GM20431 (cell line): Measurements from ENCODE around the gene CCDC172.
"Not testable (repeated sequence)": the region's sequence is repeated elsewhere in the genome, so short reads cannot be mapped to it uniquely, and the experiment has no call there.

Experiments
- in situ Hi-C: fragments of 300-500 bp; cut with MseI, MboI; formaldehyde crosslinking; loops from one replicate; pipeline ENCODE4 v1.15.0; 2020; ENCODE audit warnings: low sequenced_read_pairs; ENCODE audit not compliant: unreplicated experiment

CCDC172 gene

DNA sequence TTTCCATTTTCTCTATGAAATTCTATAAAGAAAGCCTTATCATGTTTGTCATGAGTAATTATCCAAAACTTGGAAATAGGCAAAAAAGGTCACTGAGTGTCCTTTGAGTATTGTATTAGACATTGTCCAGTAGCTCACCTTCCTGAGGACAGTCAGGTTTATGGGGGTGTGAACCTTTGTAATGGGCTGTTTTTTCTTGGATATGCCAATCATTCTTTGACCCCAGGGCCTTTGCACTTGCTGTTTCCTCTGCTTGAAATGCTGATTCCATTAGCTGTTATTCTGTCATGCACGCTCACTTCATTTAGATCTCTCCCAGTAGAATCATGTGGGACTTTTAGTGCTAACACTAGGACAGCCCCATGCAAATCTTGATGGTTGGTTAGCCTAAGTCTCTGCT is 4.9 kb downstream of the CCDC172 start:
- in situ Hi-C loops = no loop called here

GRCh38 chr10:116331815-116332214 is 7.6 kb downstream of the CCDC172 start:
- in situ Hi-C loops = no loop called here

DNA sequence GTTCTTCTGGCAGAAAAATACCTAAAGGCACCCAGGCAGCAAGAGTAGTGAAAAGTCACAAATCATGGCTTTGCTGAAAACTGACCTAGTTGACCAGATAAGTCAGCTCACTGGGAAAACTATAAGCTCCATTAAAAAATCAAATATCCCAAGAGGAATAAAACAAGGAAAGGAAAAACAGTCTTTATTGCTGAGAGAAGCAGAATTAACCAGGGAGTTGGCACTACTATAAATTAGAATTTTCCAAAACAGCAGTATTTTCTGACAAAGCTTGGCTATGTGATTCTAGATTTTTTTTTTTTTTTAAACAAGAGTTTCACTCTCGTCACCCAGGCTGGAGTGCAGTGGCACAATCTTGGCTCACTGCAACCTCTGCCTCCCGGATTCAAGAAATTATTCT is 12.6 kb downstream of the CCDC172 start:
- in situ Hi-C loops = no loop called here

DNA sequence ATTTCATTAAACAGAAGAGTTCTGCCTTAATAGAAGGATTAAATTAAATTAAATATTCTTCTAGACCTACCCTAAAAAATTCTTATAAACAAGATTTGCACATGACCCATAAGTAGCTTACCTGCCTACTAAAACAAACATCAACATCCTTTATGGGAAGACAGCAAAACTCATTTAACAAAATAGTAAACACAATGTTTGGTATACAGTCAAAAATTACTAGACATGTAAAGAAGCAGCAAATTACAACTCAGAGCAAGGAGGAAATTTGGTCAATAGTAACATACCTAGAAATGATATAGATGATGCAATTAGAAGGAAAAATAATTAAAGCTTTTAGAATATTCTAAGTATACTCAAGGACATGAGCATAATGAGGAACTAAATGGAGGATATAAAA is 27.9 kb downstream of the CCDC172 start:
- in situ Hi-C loops = no loop called here

GRCh38 chr10:116353817-116354216 is 29.6 kb downstream of the CCDC172 start:
- in situ Hi-C loops = no loop called here

DNA sequence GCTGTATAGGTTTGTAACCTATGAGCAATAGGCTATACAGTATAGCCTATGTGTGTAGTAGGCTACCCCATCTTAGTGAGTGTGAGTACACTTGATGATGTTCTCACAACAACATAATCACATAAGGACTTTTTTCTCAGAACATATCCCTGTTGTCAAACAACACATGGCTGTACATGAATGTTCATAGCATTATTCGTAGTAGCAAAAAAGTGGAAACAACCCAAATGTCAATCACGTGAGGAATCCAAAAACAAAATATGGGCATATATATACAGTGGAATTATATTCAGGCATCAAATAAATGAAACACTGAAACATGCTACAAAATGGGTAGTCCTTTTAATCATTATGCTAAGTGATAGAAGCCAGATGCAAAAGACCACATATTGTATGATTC is 31.1 kb downstream of the CCDC172 start:
- in situ Hi-C loops = no loop called here

DNA sequence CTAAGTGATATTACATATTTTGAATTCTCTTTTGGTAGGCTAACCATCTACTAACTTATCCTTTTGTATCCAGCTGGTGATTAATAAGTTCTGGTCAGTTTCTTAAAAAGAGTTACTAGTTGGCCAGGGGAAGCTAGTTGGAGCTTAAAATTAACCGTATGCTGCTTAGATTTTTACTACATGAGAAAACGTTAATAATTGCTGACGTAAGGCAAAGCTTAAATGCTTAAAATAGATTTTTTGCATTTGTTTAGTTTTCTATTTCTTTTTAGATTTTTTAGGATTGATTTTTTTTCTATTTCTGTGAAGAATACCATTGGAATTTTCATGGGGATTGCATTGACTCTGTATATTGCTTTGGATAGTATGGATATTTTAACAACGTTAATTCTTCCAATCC is 32.6 kb downstream of the CCDC172 start:
- in situ Hi-C loops = no loop called here

DNA sequence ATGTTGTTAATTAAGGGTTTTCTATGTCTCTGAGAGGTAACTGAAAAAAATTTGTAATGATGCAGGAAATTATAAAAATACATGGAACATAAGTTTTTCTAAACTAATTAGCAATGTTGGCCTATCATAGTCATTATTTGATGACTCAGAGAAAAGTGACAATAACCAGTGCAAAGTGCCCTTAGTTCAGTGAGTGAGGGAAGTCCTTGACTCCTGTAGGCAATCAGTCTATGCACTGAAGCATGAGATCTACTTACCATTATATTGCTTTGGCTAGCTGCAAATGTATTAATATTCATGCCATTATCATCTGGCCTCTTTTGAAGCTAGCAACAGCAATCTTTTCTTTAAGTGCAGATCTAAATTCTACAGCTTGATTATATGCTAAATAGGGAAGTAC is 40.6 kb downstream of the CCDC172 start:
- in situ Hi-C loops = no loop called here

DNA sequence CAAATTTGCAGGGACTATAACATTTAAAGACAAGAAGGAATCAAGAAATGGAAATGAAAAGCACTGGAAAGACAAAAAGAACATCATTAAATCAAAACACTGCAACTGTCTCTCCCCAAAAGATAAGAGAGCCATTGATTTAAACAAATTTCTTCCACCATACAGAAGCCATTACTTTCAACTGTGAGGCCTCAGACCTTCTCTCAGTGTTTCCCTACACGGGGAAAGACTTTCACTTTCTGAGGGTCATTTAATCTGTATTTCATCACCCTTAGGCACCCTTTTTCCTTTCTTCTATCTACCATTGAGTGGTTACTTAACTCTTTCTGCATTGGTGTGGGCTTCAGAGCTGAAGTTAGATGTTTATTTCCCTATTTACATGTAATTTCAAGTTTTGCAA is 47.5 kb downstream of the CCDC172 start:
- in situ Hi-C loops = no loop called here

DNA sequence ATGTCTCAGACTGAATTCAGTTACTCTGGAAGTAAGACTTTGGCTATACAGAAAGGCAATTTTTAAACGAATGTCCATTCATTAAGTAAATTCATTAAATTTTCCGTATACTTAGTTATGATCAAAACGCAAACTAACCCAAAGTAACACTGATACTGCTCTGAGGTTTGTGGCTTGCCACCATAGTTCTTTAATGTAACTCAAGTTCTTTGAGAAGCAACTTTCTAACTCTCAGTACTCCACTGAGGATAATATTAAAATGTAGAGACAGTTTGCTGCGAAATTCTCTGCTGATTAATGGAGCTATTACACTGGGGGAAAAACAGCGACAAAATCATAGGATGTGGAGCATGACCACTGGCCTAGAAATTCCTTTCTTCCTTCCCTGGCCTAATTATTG is 58.0 kb downstream of the CCDC172 start:
- in situ Hi-C loops = no loop called here

- in situ Hi-C loops = no loop called here
Measured at GRCh38 chr10:116385311-116385710, 61.1 kb downstream of the CCDC172 start.

DNA sequence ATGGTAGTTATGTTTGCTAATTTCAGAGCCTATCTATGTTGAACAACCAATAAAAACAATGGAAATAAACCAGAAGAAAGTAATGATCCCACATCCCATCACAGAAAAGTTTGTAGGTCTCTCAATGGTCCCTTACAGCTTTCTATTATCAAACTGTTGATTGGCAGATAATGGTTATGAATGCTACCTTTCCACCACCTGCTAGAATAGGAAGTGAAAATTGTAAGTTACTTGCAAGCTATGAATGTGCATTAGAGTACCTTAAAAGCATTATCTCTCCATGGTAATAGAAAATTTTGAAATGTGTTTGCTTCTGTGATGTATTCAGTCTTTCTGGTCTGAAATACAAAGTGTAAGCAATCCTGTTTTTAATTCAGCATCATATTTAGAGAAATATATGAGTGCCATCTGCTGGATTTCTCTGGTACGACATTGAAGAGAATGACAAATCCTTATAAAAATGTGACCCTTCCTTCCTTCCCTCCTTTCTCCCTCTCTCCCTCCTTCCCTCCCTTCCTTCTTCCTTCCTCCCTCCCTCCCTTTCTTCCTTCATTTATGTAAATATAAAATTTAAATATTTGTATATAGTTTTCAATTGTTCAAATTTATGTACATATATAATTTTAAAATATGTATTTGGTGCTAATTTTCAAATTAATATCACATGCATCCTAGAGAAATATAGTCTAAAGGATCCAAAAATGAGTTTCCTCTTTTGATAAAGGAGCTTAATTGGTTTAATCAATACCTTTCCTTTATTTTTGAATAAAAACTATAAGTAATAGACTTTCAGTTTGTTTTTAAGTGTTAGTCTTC is 62.0 kb downstream of the CCDC172 start:
- in situ Hi-C loops = no loop called here

DNA sequence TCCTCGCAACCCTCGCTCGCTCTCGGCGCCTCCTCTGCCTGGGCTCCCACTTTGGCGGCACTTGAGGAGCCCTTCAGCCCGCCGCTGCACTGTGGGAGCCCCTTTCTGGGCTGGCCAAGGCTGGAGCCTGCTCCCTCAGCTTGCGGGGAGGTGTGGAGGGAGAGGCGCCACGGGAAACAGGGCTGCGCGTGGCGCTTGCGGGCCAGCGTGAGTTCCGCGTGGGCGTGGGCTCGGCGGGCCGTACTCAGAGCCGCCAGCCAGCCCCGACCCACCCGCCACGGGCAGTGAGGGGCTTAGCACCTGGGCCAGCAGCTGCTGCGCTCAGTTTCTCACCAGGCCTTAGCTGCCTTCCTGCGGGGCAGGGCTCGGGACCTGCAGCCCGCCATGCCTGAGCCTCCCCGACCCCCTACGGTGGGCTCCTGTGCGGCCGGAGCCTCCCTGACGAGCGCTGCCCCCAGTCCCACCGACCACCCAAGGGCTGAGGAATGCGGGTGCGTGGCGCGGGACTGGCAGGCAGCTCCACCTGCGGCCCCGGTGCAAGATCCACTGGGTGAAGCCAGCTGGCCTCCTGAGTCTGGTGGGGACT is 69.1 kb downstream of the CCDC172 start:
- in situ Hi-C loops = not testable (repeated sequence)

DNA sequence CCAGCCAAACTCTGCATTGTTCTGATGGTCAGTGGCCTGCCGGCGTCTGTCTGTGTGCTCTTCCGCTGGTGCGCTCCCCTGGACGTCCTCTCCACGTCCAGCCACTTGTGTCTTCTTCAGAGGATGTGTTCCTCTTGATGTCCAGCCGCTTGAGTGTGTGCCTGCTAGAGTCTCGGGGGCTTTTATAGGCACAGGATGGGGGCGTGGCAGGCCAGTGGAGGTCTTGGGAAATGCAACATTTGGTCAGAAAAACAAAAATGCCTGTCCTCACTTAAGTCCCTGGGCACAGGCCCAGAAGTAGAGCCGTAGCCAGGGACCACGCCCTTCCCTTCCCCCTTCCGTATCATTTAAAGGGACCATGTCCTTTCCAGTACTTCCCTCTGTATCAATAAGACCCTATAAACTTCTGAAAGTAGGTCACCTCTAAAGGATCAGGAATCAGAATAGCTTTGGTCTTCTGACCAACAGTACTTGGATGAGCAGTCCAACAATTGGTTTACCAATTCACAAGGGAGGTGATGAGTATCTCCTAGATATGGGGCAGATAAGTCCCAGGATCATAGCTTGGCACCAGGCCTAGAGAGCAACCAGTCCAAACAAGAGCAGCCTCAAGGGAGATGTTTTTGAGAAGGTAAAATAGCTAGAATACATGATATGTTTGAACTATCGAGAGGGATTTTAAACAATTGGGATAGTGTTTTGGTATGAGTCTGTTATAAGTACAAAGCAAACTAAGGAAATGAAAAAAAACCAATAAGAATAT is 71.2 kb downstream of the CCDC172 start:
- in situ Hi-C loops = no loop called here

- in situ Hi-C loops = no loop called here
Measured at GRCh38 chr10:116398224-116398623, 74.0 kb downstream of the CCDC172 start.

- in situ Hi-C loops = no loop called here
Measured at GRCh38 chr10:116402858-116403257, 78.6 kb downstream of the CCDC172 start.

GRCh38 chr10:116403740-116404250 is 79.5 kb downstream of the CCDC172 start:
- in situ Hi-C loops = no loop called here

GRCh38 chr10:116408719-116409118 is 84.5 kb downstream of the CCDC172 start:
- in situ Hi-C loops = no loop called here

DNA sequence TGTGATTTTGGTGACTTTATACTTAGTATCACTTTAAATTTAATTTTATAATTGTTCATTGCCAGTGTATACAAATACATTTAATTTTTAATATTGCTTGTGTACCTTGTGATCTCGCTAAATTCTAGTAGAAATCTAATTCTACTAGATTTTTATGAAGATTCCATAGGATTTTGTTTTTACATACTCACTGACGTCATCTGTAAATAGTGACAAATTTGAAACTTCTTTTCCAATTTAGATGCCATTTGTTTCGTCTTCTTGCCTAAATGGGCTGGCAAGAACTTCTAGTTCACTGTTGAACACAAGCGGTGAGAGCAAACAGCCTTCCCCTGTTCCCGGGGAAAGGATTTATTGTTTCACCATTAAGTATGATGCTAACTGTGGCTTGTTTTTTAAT is 86.1 kb downstream of the CCDC172 start:
- in situ Hi-C loops = no loop called here

- in situ Hi-C loops = no loop called here
Measured at GRCh38 chr10:116417821-116418220, 93.6 kb downstream of the CCDC172 start.

- in situ Hi-C loops = no loop called here
Measured at GRCh38 chr10:116418389-116418788, 94.1 kb downstream of the CCDC172 start.
